Measurements from ENCODE around the gene PEX14. TPM values are rescaled to one million over a fixed set of nuclear protein-coding genes. Genes with fewer than 3 reads are reported as not detected.

PEX14 gene
- polyA plus RNA-seq, 1 donor (not counting 4 experiments of a cell fraction or from before 2014, with no cell fraction given) = 8.4 TPM

DNA sequence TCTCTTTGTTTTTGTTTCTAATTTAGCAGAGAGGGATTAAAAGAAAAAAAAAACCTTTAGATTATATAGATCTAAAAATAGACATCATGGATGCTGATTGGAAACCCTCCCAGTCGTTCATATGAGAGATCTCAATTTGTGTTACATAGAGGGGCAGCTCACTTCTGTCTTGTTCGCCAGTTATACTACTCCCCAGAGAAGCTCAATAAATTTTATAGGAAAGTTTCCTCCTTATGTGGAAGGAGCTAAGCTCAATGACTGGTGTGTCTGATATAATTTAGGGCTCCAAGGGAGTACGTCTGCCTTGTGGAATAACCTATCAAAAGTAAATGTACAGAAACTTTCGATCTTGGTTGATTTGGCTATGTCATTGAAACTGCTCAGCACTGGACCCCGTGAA, 117.6 kb downstream of the PEX14 start:
- Histone ChIP-seq H3K79me2 (ENCODE audit: control insufficient read depth, insufficient read depth, low read length) (no peaks in the 10 kb centered on the region), H3K27ac (ENCODE audit: control insufficient read depth, insufficient read depth, low read length) (no peak overlapping the region), H3K36me3 (ENCODE audit: control insufficient read depth in 2 of 2, extremely low read depth in 1 of 2, insufficient read depth in 2 of 2, low read length in 2 of 2) (peaks cover 0 to 2% of the 10 kb centered on the region in 2 experiments), H3K4me3 (ENCODE audit: control insufficient read depth in 2 of 3, extremely low read depth in 1 of 3, insufficient read depth in 2 of 3, low read depth in 1 of 3, low read length in 3 of 3) (no peak overlapping the region), H3K9ac (ENCODE audit: control insufficient read depth, extremely low read depth, insufficient read depth, low read length) (no peak overlapping the region), H3K4me2 (ENCODE audit: control insufficient read depth, extremely low read depth, insufficient read depth, low read depth, low read length) (no peak overlapping the region), H3K4me1 (ENCODE audit: control insufficient read depth, extremely low read depth, insufficient read depth, low read length) (no peaks in the 10 kb centered on the region), H3K9me3 (ENCODE audit: control insufficient read depth, low read depth, low read length) (no peaks in the 10 kb centered on the region), H2AFZ (ENCODE audit: control insufficient read depth, low read length) (no peak overlapping the region), H4K20me1 (ENCODE audit: control insufficient read depth, extremely low read depth, insufficient read depth, low read length) (no peaks in the 10 kb centered on the region), H3K9me1 (ENCODE audit: control insufficient read depth, extremely low read depth, insufficient read depth, low read length) (peaks cover 2% of the 10 kb centered on the region), H3K27me3 (ENCODE audit: control insufficient read depth, extremely low read depth, insufficient read depth, low read length) (no peaks in the 10 kb centered on the region)
- FAIRE-seq = no peak
- no peak for TF ChIP-seq EZH2 (IDR thresholded peaks at IDR 0.05; ENCODE audit: low read length)
- TF ChIP-seq, protein P1, sequence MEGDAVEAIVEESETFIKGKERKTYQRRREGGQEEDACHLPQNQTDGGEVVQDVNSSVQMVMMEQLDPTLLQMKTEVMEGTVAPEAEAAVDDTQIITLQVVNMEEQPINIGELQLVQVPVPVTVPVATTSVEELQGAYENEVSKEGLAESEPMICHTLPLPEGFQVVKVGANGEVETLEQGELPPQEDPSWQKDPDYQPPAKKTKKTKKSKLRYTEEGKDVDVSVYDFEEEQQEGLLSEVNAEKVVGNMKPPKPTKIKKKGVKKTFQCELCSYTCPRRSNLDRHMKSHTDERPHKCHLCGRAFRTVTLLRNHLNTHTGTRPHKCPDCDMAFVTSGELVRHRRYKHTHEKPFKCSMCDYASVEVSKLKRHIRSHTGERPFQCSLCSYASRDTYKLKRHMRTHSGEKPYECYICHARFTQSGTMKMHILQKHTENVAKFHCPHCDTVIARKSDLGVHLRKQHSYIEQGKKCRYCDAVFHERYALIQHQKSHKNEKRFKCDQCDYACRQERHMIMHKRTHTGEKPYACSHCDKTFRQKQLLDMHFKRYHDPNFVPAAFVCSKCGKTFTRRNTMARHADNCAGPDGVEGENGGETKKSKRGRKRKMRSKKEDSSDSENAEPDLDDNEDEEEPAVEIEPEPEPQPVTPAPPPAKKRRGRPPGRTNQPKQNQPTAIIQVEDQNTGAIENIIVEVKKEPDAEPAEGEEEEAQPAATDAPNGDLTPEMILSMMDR (optimal IDR thresholded peaks at IDR 0.05 in 1 of 3, IDR thresholded peaks at IDR 0.05 in 1 of 3, conservative IDR thresholded peaks at IDR 0.05 in 1 of 3; ENCODE audit: extremely low read depth in 1 of 3, insufficient read depth in 2 of 3, low read length in 3 of 3) = no peak
- dilution Hi-C loops (cut with MboI; ENCODE audit: extremely low pct_ligation_motif_present, low sequenced_read_pairs) = no loop called here
- no peak for DNase-seq (ENCODE audit: low read depth, low spot score)

DNA sequence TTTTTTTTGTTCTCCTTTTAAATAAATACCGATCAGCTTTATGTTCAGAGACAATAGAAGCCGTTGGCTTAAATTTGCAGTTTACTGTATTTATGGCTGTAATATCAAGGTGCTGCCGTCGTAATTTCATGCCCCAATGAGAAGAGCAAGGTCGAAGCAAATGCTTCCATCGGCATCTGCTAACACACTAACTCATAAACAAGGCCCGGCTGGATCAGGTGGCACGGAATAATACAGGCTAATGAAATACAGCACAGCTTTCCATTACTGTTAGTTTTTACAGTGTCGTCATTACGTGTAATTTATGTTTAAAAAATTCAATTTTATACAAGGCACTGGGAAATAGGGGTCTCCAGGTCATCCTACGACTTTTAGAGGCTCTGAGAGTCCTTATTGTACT, 119.0 kb downstream of the PEX14 start:
- H3K27me3 ChIP-seq (ENCODE audit: control insufficient read depth, extremely low read depth, insufficient read depth, low read length) = no peaks in the 10 kb centered on the region
- no peak overlapping the region for H3K4me3 ChIP-seq (ENCODE audit: control insufficient read depth in 2 of 3, extremely low read depth in 1 of 3, insufficient read depth in 2 of 3, low read depth in 1 of 3, low read length in 3 of 3)
- H3K9me3 ChIP-seq (ENCODE audit: control insufficient read depth, low read depth, low read length) = no peaks in the 10 kb centered on the region
- no peak overlapping the region for H3K4me2 ChIP-seq (ENCODE audit: control insufficient read depth, extremely low read depth, insufficient read depth, low read depth, low read length)
- peaks cover 0 to 2% of the 10 kb centered on the region in 2 experiments for H3K36me3 ChIP-seq (ENCODE audit: control insufficient read depth in 2 of 2, extremely low read depth in 1 of 2, insufficient read depth in 2 of 2, low read length in 2 of 2)
- no peaks in the 10 kb centered on the region for H4K20me1 ChIP-seq (ENCODE audit: control insufficient read depth, extremely low read depth, insufficient read depth, low read length)
- H3K27ac ChIP-seq (ENCODE audit: control insufficient read depth, insufficient read depth, low read length) = no peak overlapping the region
- peaks cover 2% of the 10 kb centered on the region for H3K9me1 ChIP-seq (ENCODE audit: control insufficient read depth, extremely low read depth, insufficient read depth, low read length)
- no peak overlapping the region for H3K9ac ChIP-seq (ENCODE audit: control insufficient read depth, extremely low read depth, insufficient read depth, low read length)
- no peak overlapping the region for H2AFZ ChIP-seq (ENCODE audit: control insufficient read depth, low read length)
- no peaks in the 10 kb centered on the region for H3K79me2 ChIP-seq (ENCODE audit: control insufficient read depth, insufficient read depth, low read length)
- FAIRE-seq (no peak), DNase-seq (ENCODE audit: low read depth, low spot score) (no peak)
- TF ChIP-seq, protein P1 (optimal IDR thresholded peaks at IDR 0.05 in 1 of 3, IDR thresholded peaks at IDR 0.05 in 1 of 3, conservative IDR thresholded peaks at IDR 0.05 in 1 of 3; ENCODE audit: extremely low read depth in 1 of 3, insufficient read depth in 2 of 3, low read length in 3 of 3) = no peak
- TF ChIP-seq EZH2 (IDR thresholded peaks at IDR 0.05; ENCODE audit: low read length) = no peak
- H3K4me1 ChIP-seq (ENCODE audit: control insufficient read depth, extremely low read depth, insufficient read depth, low read length) = peaks cover 1% of the 10 kb centered on the region
- dilution Hi-C loops (cut with MboI; ENCODE audit: extremely low pct_ligation_motif_present, low sequenced_read_pairs) = no loop called here

Measured in keratinocyte (primary cell).